SU-DHL-6 (cell line): ENCODE data around the gene ADRA2B.
"Not testable (repeated sequence)": the region's sequence is repeated elsewhere in the genome, so short reads cannot be mapped to it uniquely, and the experiment has no call there.

Source experiments
- CTCF ChIP-seq: fragments of 200-600 bp; sonication (generic); IDR thresholded peaks from one replicate; pipeline ENCODE4 v1.5.1; 2017; ENCODE audit warnings: antibody characterized with exemption, mild to moderate bottlenecking, low read length, moderate library complexity; ENCODE audit not compliant: insufficient read depth, poor library complexity, severe bottlenecking
- EZH2phosphoT487 ChIP-seq: fragments of 200-600 bp; sonication (generic), shearing (Covaris generic); conservative IDR thresholded peaks from 2 replicates; pipeline ENCODE4 v1.6.1; 2018; ENCODE audit warnings: mild to moderate bottlenecking, antibody characterized with exemption, low read length, moderate library complexity, mixed read lengths

GRCh38 chr2:96067902-96068581, 48.3 kb downstream of the ADRA2B start:
- not testable (repeated sequence) for TF ChIP-seq CTCF, EZH2phosphoT487
